Measurements from ENCODE around the gene RPL15. TPM values are rescaled to one million over a fixed set of nuclear protein-coding genes. Genes with fewer than 3 reads are reported as not detected.

RPL15 gene
- total and polyA plus RNA-seq, 2 of the 8 experiments (the other 6 are each of a cell fraction or from before 2014, with no cell fraction given), result 2,819 to 6,473 TPM

- TF ChIP-seq YY1 (IDR thresholded peaks at IDR 0.05; ENCODE audit: low read depth, low read length) (no peak), SAP30 (IDR thresholded peaks at IDR 0.05; ENCODE audit: insufficient read depth, insufficient replicate concordance, low read length) (no peak)
These were observed 27.5 kb upstream of the RPL15 start (continued) for GRCh38 chr3:23889386-23889785.

Data from H1 (cell line).